ENCODE measurements around the gene ZNF189.
A peak's percentile ranks its signal among the peaks of the same experiment; 100 is the strongest.

ZNF189 gene

DNA sequence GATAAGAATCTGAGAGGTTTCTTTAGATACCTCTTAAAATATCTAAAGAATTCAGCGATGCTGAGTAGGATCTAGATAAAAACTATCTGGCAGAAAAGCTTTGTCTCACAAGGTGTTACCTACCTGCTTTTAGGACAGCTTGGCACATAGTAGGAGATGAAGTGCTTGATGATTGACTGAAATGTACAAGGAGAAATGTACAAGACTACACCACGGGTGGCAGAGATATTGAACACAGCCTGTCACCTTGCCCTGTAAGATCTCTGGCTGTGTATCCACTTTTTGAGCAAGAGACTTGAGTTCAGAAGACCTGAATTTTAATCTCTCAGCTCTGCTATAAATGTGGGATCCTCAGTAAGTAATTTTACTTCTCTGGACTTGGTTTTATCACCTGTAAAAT is 21.2 kb downstream of the ZNF189 start:
- no peak for DNase-seq (ENCODE audit: low read depth)

DNA sequence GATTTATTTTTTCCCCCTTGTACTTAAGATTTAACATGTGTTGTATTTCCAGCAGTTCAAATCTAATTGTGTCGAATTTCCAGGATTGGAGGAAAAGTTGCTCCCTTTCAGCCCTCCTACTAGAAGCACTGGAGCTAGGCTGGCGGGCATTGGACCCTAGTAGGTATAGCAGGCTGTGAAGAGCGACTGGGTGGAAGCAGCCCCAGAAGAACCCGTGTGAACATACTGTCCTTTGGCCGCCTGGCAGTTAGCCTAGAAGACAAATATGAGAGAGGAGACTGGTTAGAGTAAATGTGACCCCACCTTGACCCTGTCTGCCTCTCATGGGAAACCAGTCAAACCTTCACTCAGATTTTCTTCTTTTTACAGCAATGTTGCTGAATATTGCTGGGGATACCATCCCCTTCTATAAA is 23.0 kb downstream of the ZNF189 start:
- DNase-seq (ENCODE audit: low read depth): no peak

DNA sequence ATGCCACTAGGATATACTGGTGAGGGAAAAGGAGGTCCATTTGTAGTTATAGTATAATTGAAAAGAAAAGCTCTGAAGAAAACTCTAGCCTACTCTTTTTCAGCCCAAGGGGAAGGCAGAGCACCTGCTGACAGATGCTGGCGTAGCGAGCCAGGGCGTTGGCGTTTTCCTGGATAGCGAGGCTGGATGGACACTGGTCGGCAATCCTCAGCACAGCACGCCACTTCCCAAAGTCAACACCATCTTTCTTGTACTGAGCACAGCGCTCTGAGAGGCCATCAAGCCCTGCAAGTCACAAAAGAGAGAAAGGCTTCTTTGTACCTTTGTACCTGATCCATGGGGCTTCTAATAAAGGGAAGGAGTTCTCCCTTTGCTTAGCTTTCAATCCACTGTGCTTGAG is 28.7 kb downstream of the ZNF189 start:
- no peak for DNase-seq (ENCODE audit: low read depth)

DNA sequence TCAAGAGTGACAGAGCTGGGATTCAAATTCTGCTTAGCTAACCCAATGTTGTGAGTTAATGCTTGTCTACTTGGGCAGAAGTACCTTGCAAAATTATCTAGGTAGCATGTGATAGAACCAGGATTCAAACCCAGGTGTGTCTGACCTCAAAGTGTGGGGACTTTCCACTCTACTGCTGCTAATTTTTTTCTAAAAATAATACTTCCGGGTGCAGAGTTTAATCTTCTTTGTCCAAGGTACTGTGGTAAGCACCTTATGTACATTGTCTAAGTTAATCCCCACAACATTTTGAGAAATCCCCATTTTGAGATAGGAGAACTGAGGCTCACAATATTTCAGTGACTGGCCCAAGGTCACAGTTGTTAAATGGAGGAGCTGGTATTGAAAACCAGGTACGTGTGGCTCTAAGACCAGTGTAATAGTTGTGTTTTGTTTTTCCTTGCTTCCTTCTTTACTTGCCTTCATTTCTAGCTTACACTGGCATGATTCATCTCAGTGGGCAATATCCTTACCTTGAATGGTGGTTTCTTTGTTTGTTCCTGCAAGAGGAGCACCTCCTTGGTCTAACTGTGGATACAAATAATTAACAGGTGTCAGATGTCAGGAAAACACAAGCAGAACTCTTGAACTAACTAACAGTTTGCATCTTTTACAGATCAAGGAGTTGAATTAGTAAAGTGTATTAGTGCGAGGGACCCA is 29.5 kb downstream of the ZNF189 start:
- DNase-seq (ENCODE audit: low read depth): no peak

DNA sequence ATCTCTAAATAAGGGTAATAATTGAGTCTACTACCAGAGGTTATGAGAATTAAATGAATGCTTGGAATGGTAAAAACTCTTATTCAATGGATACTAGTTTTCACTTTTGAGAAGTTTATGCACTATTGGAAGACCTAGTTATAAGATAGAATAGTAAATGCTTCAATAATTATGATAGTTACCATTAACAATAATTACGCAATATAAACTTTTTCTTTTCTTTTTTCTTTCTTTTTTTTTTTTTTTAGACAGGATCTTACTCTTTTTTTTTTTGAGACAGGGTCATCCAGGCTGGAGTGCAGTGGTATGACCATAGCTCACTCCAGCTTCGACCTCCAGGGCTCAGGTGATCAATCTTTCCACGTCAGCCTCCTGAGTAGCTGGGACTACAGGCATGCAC is 30.3 kb downstream of the ZNF189 start:
- DNase-seq (ENCODE audit: low read depth): no peak

DNA sequence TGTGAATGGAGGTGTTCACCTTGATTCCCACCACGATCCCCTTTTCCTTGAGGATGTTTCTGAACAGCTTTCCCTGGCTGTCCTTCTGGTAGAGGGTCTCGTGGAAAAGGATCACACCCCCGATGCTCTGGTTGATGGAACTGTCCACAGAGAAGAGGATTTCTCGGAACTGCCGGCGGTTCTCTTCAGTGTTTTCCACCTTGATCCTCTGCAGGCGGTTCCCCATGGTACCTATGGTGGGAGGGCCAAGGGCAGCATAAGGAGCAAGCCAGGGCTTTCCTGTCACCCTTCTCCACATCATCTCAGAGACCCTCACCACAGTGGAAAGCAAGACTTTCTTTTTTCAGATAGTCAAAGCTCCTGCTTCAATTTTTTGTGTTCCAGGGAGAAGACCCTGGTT is 31.1 kb downstream of the ZNF189 start:
- no peak for DNase-seq (ENCODE audit: low read depth)

DNA sequence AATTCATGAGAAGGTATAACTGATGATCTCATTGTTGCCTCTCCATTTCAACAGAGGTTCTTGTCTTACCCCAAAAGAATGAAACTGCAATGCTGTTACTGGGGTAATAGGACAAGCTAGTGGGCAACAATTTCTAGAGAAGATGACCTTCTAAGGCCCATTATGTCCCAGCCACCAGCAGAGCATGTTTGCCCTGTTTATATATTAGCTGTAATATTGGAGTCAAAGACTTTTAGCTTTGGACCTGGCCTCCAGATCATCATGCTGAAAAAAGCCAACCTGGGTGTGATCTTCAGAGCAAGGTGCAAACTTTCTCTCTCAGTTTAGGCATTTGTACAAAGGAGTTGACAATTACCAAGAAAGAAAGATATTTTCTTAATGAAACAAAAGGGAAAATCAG is 33.5 kb downstream of the ZNF189 start:
- DNase-seq (ENCODE audit: low read depth): no peak

DNA sequence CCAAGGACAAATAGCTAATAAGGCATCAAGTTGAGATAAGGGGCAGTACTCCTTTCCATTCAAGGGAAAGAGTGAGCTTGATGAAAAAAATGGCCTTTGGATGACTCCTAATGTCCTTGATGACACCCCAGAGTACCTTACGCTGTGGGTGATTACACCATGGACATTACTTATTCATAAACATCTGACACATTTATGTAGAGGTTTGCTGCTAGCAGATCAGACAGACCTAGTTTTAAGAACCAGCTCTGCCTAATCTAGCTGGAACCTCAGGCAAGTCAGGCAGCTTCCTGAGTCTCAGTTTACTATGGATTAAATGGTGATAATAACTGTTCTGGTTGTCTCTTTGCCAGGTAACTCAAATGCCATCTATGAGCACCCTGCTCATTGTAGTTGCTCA is 34.1 kb downstream of the ZNF189 start:
- DNase-seq (ENCODE audit: low read depth): no peak

DNA sequence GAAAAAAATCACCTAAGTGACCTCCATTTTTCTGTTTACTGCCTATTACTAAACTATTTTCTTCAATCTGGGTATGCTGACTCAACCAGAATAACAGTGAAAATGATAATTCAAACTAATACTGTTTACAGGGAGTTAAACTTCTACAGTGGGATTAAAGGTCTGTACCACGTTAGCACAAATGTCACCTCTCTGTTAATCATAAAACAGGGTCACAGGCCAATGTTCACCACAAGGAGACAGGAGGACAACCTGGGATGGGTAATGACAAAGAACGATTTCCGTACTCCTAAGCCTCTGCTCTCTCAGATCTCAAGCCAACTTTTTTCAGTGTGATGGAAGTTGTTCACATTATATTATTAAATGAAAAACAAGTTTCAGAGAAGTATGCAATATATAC is 34.6 kb downstream of the ZNF189 start:
- DNase-seq (ENCODE audit: low read depth): no peak

DNA sequence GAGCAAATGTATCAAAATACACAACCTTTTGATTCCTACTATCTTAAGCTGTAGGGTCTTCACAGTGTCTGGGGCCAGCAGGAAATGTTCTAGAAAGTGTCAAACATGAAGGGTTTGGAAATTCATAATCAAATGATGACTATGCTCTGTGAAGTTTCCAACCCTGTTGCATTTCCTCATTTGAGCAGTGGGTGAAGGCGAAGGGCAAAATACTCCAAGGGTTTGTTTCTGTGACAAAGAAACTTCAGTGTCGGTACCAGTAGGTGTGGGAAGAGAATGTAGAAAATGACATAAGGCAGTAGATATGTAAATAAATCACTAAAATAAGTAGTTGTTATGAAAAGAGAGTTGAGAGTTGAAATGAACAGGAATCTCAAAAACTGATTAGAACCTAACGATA is 36.3 kb downstream of the ZNF189 start:
- DNase-seq (ENCODE audit: low read depth): no peak

DNA sequence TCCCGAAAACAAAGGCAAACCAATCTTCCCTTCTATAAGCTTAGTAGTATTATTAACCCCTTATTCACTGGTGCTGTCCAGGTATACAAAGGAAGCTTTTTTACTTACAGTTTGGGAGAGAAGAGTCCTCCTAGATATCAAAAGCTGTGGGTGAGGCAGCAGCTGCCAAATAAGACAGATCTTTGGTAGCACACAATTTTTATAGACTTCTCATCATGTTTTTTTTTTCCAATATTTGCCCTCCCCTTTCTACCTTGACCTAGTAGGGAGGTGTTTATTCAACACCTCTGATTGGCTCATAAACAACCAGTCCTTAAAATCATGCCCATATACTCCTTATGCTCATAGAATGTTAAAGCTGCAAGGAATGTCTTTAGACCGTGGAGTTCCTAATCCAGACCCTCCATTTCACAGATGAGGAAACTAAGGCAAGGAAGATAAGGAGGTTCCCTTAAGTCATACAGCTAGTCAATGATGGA is 37.0 kb downstream of the ZNF189 start, which contains the start of gene ALDOB:
ALDOB (minus strand) TSS at position 174 of the 479 bp plus-strand sequence. CDS start 4,887 bp downstream, outside the sequence.
- no peak for DNase-seq (ENCODE audit: low read depth)

DNA sequence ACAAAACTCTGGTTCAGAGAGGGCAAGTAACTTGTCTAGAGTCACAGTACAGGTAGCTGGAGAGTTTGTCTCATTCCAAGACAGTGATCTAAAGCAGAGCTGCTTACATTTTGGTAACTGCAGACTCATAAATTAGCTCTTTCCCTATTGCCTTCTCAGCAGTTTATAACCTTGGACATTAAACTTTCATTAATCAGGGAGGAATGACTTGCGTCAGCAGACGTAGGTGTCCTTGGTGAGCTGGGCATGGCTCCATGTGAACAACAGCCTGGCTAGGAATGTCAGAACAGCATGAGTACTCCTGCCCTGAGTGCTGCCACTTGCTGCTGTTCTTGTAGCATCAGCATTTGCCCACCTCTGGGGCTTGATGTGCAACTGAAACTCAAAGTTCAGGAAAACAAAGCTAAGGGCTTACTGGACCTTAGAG is 39.2 kb downstream of the ZNF189 start:
- DNase-seq (ENCODE audit: low read depth): no peak

DNA sequence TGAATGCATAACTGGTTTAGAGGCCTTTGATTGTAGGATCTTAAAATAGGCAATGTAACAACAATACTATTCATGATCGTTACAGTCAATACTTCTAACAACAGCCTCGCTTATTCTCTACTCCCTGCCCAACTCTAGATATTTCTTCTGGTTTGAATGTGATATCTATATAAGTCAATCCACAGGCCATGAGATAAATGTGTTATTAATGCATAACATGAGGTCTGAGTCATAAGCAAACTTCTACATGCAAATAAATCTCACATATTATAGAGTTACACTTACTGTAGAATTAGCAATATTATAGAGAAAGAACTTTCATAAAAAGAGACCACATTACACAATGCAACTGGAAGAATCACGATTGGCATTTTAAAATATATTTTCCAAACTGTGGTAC is 39.9 kb downstream of the ZNF189 start:
- no peak for DNase-seq (ENCODE audit: low read depth)

DNA sequence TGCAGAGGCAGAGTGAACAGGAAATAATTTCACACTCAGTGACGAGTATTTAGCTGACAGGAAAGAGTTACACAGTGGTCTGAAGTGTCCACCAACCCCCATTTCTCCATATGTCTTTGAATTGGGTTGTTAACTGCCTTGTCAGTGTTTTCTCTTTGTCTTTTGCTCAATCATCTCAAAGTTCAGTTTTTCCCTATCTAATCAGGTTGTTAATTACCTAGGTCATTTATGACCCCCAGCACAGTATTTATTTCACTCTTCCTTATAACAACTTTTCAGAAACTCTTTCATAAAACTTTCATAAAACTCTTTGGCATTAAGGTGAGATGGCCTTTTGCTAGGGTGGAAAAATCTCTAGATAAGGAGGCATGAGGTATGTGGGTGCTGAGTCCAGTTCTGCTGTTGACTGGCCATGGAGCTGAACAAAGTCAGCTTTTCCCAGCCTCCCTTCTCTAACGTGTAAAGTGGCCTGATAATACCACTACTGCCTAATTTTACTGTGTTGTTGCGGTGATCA is 42.1 kb downstream of the ZNF189 start:
- DNase-seq (ENCODE audit: low read depth): no peak

DNA sequence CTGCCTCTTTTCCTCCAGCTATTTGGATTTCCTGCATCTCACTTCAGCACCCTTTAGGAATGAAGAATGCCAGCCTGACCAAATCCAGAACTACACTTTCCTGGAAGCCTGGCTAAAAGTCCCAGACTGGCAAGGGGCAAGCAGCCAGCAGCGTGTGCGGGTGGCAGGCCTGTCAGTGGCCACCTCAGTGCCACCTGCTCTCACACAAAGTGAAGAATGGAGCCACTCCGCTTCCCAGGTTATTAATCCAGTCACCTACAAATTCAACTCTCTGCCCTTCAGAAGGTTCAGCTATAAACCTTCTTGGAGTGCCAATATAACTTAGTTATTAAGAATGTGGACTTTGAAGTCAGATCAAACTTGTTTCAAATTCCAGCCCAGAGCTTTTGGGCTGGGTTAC is 43.7 kb downstream of the ZNF189 start:
- DNase-seq (ENCODE audit: low read depth): no peak

DNA sequence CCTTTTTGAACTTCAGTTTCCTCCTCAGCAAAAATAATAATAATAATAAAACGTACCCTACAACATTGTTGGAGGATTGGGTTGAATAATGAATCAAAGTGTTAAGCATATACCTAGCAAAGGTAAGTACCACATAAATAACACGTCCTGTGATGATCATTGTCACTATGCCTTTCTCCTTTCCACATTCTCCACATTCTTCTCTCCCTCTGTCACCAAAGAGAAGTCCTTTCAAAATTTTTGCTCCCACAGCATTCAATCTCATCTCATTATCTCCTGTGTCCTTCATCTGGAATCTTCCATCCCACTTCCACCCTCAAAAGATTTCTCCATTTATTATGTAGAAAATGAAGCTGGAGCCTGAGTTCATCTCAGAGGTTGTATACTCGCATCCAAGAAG is 44.1 kb downstream of the ZNF189 start:
- DNase-seq (ENCODE audit: low read depth): no peak

DNA sequence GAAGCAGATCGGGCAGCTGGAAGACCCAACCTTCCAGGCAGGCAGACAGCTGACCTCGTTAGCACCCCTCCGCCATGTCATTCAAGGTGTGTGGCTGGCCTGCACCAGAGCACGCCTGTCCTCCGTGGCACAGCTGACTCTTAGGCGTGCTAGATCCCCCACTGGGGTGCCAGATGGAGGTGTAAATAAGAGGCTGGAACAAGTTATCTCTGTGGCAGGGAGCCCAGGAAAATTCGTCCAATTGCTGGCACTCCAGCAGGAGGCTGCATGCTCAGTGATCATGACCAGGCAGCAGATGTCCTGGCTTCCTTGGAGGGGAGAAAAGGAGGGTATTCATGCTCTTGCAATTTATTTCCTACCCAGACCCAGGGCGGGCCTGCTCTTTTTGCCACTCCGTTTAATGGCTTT is 44.7 kb downstream of the ZNF189 start:
- DNase-seq (ENCODE audit: low read depth): no peak

DNA sequence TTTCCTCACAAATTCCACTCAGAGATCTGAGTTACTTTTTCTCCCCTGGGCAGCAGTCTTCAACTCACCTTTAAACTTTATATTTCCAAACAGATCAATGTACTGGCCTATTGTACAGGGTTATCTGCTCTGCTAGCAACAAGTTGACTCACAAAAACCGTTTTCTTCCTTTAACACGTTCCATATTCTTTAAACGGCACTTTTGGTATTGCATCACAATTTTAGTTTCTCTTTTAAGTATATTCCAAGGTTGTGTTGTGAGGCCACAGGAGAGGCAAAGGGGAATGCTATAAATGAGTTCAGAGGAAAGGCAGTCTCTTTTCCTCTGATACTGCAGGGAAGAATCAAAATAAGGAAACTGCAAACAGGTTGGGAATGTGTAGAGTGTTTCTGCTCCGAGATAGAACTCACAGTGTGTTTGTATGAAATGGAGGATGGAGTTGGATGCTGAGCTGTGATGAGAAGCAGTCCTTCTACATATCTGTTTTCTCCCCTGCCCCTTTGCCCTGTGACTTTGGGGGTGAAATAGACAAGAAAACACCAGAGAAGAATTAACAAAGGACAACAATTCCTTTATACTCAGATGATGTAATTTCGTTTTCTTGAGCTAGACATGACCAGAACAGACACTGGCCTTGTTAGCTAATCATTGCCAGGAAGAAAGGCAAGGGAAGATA is 46.8 kb downstream of the ZNF189 start:
- no peak for DNase-seq (ENCODE audit: low read depth)

DNA sequence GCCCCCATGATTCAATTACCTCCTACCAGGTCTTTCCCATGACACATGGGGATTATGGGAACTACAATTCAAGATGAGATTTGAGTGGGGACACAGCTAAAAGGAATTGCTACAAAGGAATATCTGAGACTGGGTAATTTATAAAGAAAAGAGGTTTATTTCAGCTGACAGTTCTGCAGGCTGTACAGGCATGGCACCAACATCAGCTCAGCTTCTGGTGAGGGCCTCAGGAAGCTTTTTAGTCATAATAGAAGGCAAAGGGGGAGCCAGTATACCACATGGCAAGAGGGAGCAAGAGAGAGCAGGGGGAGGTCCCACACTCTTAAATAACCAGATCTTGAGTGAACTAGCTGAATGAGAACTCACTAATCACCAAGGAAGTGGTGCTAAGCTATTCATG is 48.1 kb downstream of the ZNF189 start:
- no peak for DNase-seq (ENCODE audit: low read depth)

DNA sequence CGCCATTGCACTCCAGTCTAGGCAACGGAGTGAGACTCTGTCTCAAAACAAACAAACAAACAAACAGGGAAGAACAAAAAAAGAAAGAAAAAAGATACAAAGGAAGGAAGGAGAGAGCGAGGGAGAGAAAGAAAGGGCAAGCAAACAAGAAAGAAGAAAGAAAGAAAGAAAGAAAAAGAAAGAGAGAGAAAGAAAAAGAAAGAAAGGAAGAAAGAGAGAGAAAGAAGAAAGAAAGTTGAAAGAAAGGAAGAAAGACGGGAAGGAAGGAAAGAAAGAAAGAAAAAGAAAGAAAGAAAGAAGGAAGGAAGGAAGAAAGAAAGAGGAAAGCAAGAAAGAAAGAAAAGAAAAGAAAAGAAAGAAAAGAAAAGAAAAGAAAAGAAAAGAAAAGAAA is 50.0 kb downstream of the ZNF189 start:
- DNase-seq (ENCODE audit: low read depth): no peak

DNA sequence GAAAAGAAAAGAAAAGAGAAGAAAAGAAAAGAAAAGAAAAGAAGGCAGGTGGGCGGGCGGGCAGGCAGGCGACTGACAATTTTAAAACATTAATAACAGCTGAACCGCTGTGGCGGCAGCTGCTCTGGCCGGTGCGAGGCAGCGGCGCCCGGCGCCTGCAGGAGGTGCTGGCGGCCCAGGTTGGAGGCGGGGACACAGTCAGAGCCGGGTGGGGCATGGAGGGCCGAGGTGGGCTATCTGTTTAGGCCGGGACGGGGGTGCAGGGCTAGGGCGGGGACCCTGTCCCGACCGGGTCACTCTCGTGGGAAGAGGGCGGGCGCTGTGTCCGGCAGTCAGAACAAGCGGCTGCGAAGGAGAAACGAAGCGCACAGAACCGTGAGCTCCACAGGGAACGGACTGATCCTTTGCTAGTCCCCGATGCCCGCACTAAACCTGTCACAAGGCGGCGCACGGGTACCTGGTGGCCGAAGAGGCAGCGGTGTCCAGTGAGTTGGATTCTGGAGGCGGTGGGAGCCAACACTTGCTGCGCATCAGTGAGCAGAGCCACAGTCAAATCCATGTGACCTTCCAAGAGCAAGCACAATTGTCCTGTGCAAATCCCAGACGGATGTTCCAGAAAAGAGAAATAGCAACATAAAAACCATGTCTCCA is 50.5 kb downstream of the ZNF189 start:
- peak; percentile 23 for DNase-seq (ENCODE audit: low read depth)

DNA sequence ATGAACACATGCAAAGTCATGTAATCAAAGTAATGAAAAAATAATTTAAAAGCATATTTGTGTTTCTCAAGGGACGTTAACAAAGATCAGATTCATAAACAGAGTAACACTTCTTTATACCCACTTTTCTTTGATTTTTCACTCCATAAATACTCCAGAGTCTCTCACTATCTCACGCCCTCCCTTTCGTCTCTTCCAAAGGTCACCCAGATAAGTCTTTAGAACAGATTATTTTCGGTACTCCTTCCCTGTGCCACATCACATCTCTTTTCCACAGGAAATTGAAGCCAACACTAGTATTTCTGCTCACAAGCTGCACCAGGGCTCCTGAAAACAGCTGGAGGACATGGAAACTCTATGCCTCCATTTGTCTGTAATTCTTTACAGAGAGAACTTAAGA is 52.3 kb downstream of the ZNF189 start:
- no peak for DNase-seq (ENCODE audit: low read depth)

DNA sequence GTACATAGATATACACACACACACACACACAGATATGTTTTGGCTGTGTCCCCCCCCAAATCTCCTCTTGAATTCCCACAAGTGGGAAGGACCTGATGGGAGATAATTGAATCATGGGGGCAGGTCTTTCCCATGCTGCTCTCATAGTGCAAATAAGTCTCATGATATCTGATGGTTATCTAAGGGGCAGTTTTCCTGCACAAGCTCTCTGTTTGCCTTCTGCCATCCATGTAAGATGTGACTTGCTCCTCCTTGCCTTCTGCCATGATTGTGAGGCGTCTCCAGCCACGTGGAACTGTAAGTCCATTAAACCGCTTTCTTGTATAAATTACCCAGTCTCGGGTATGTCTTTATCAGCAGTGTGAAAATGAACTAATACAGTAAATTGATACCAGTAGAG is 52.8 kb downstream of the ZNF189 start:
- DNase-seq (ENCODE audit: low read depth): no peak

Measured in fibroblast of the conjunctiva (primary cell).